WERI-Rb-1 (cell line): ENCODE data around the gene DDX41.
"Not testable (repeated sequence)": the region's sequence is repeated elsewhere in the genome, so short reads cannot be mapped to it uniquely, and the experiment has no call there.

ENCODE experiments used
- DNase-seq: peaks from one replicate; pipeline ENCODE4 v3.0.0-alpha.2; 2020
- H3K27ac ChIP-seq: fragments of 250-450 bp; sonication (Bioruptor Pico); 2 replicates; pipeline ENCODE4 v1.5.1; 2020; ENCODE audit warnings: mild to moderate bottlenecking, moderate library complexity
- H3K27me3 ChIP-seq: fragments of 250-450 bp; sonication (Bioruptor Pico); 2 replicates; pipeline ENCODE4 v1.5.1; 2021; ENCODE audit warnings: mild to moderate bottlenecking, low read depth, moderate library complexity; ENCODE audit not compliant: insufficient read depth, severe bottlenecking
- H3K36me3 ChIP-seq: fragments of 250-450 bp; sonication (Bioruptor Pico); 2 replicates; pipeline ENCODE4 v1.5.1; 2020; ENCODE audit warnings: mild to moderate bottlenecking, moderate library complexity
- H3K4me3 ChIP-seq: 2 replicates; pipeline ENCODE4 v1.5.1; 2011; ENCODE audit warnings: low read depth, mild to moderate bottlenecking, control low read depth, low read length
- H3K9me3 ChIP-seq: fragments of 250-450 bp; sonication (Bioruptor Pico); 2 replicates; pipeline ENCODE4 v1.5.1; 2021; ENCODE audit warnings: mild to moderate bottlenecking, moderate library complexity; ENCODE audit not compliant: severe bottlenecking
- CTCF ChIP-seq: IDR thresholded peaks from 2 replicates; pipeline ENCODE4 v1.5.1; 2011; ENCODE audit warnings: low read depth, mild to moderate bottlenecking, control low read depth, inconsistent platforms, low read length

DDX41 gene

GRCh38 chr5:177516601-177517568, at the start of gene DDX41:
Gene DDX41 (minus strand): TSS chr5:177516961. CDS start chr5:177516945, 16 bp downstream.
- peak within 1 kb of the TSS; percentile 80 for H3K27ac ChIP-seq
- H3K4me3 ChIP-seq = peak within 1 kb of the TSS; percentile 80
- DNase-seq = peak; percentile 94
- peaks cover 13% of the 10 kb centered on the region for H3K36me3 ChIP-seq
- H3K27me3 ChIP-seq = no peaks in the 10 kb centered on the region
- no peak for TF ChIP-seq CTCF
- no peaks in the 10 kb centered on the region for H3K9me3 ChIP-seq

- Histone ChIP-seq H3K4me3 (no peak overlapping the region), H3K27ac (no peak overlapping the region), H3K9me3 (no peaks in the 10 kb centered on the region), H3K36me3 (no peaks in the 10 kb centered on the region), H3K27me3 (no peaks in the 10 kb centered on the region)
- no peak for TF ChIP-seq CTCF
- no peak for DNase-seq
These were observed 48.3 kb upstream of the DDX41 start for GRCh38 chr5:177565046-177565445.

GRCh38 chr5:177559446-177559941, 42.7 kb upstream of the DDX41 start:
- not testable (repeated sequence) for H3K27ac ChIP-seq, H3K27me3 ChIP-seq

GRCh38 chr5:177557796-177558195, 41.0 kb upstream of the DDX41 start:
- no peak for TF ChIP-seq CTCF
- peaks cover 1% of the 10 kb centered on the region; the same call in 1 of the 2 replicates for H3K36me3 ChIP-seq
- H3K4me3 ChIP-seq = no peak overlapping the region
- H3K27ac ChIP-seq = no peak overlapping the region
- no peaks in the 10 kb centered on the region for H3K9me3 ChIP-seq
- DNase-seq = no peak
- H3K27me3 ChIP-seq = no peaks in the 10 kb centered on the region

More at GRCh38 chr5:177559446-177559941, 42.7 kb upstream of the DDX41 start:
- not testable (repeated sequence) for H3K4me3 ChIP-seq, H3K9me3 ChIP-seq, DNase-seq, H3K36me3 ChIP-seq

- Histone ChIP-seq H3K27ac (no peak overlapping the region), H3K9me3 (no peaks in the 10 kb centered on the region), H3K4me3 (no peak overlapping the region), H3K36me3 (peaks cover 2% of the 10 kb centered on the region; the same call in 1 of the 2 replicates), H3K27me3 (no peaks in the 10 kb centered on the region)
- no peak for TF ChIP-seq CTCF
- no peak for DNase-seq
These were observed 40.4 kb upstream of the DDX41 start for GRCh38 chr5:177557041-177557647.

- Histone ChIP-seq H3K36me3 (peaks cover 10% of the 10 kb centered on the region), H3K4me3 (no peak overlapping the region), H3K27me3 (no peaks in the 10 kb centered on the region), H3K9me3 (no peaks in the 10 kb centered on the region), H3K27ac (no peak overlapping the region)
- no peak for TF ChIP-seq CTCF
- no peak for DNase-seq
These were observed 38.9 kb upstream of the DDX41 start for GRCh38 chr5:177555665-177556064.
